ENCODE data around the gene RBSN. TPM values are rescaled to one million over a fixed set of nuclear protein-coding genes. Genes with fewer than 3 reads are reported as not detected.

RBSN gene
- total and polyA plus RNA-seq, 8 donors: 24.5 to 37.0 (median 32.7) TPM

- no peak overlapping the region for H3K27ac ChIP-seq
- intact Hi-C loops (cut with DNase I): no loop called here
- H3K36me3 ChIP-seq: peaks cover under 1 to 100% of the 10 kb centered on the region in 2 donors
- DNase-seq (no peak), ATAC-seq (no peak)
- H3K4me3 ChIP-seq: no peak overlapping the region
- no peaks in the 10 kb centered on the region for H3K9me3 ChIP-seq
- no peaks in the 10 kb centered on the region for H3K27me3 ChIP-seq
- peaks cover 0 to 5% of the 10 kb centered on the region in 2 donors for H3K4me1 ChIP-seq
- no peak for TF ChIP-seq CTCF (IDR thresholded peaks at IDR 0.05)
Observed at GRCh38 chr3:15044326-15044725, 54.6 kb downstream of the RBSN start.

- Histone ChIP-seq H3K4me1 (peaks cover 0 to 5% of the 10 kb centered on the region in 2 donors), H3K27ac (no peak overlapping the region), H3K4me3 (no peak overlapping the region), H3K36me3 (peaks cover 4 to 100% of the 10 kb centered on the region in 2 donors), H3K27me3 (no peaks in the 10 kb centered on the region), H3K9me3 (no peaks in the 10 kb centered on the region)
- DNase-seq (no peak), ATAC-seq (no peak)
- intact Hi-C loops (cut with DNase I): no loop called here
- no peak for TF ChIP-seq CTCF (IDR thresholded peaks at IDR 0.05)
Observed at GRCh38 chr3:15043408-15044171, 55.4 kb downstream of the RBSN start.

GRCh38 chr3:15042936-15043335 lies 56.0 kb downstream of the RBSN start:
- no peak for TF ChIP-seq CTCF (IDR thresholded peaks at IDR 0.05)
- Histone ChIP-seq H3K27ac (no peak overlapping the region), H3K36me3 (peaks cover 4 to 100% of the 10 kb centered on the region in 2 donors), H3K4me3 (no peak overlapping the region), H3K9me3 (no peaks in the 10 kb centered on the region), H3K4me1 (peaks cover 0 to 5% of the 10 kb centered on the region in 2 donors), H3K27me3 (no peaks in the 10 kb centered on the region)
- DNase-seq (no peak), ATAC-seq (no peak)
- intact Hi-C loops (cut with DNase I): no loop called here

GRCh38 chr3:15041950-15042349 lies 57.0 kb downstream of the RBSN start:
- Histone ChIP-seq H3K36me3 (peaks cover 4 to 100% of the 10 kb centered on the region in 2 donors), H3K4me1 (peaks cover 0 to 5% of the 10 kb centered on the region in 2 donors), H3K9me3 (no peaks in the 10 kb centered on the region), H3K27ac (no peak overlapping the region), H3K27me3 (no peaks in the 10 kb centered on the region), H3K4me3 (no peak overlapping the region)
- DNase-seq (peak in 2 of 4 donors; percentile 45 to 59), ATAC-seq (peak; percentile 75)
- intact Hi-C loops (cut with DNase I): no loop called here
- no peak for TF ChIP-seq CTCF (IDR thresholded peaks at IDR 0.05)

- Histone ChIP-seq H3K4me3 (no peak overlapping the region), H3K9me3 (no peaks in the 10 kb centered on the region), H3K36me3 (peaks cover 4 to 100% of the 10 kb centered on the region in 2 donors), H3K27me3 (no peaks in the 10 kb centered on the region), H3K27ac (no peak overlapping the region), H3K4me1 (peaks cover 0 to 5% of the 10 kb centered on the region in 2 donors)
- DNase-seq: no peak
- intact Hi-C loops (cut with DNase I): no loop called here
- no peak for TF ChIP-seq CTCF (IDR thresholded peaks at IDR 0.05)
- ATAC-seq: no peak
Observed at GRCh38 chr3:15040844-15041243, 58.1 kb downstream of the RBSN start.
